ENCODE results near the gene POU2F1. TPM values are rescaled to one million over a fixed set of nuclear protein-coding genes. Genes with fewer than 3 reads are reported as not detected.

Gene POU2F1
- total and polyA plus RNA-seq, 8 donors = 1.4 to 7.3 (median 5.8) TPM

- H3K4me3 ChIP-seq = no peak overlapping the region
- WGBS, 2 donors = 75 to 77% methylated on average over 2 of the region's 2 CpGs
- no peak overlapping the region for H3K27ac ChIP-seq
- H3K27me3 ChIP-seq = no peaks in the 10 kb centered on the region
- ATAC-seq = peak in 2 of 4 donors; percentile 50 to 60
- no peak for DNase-seq
- intact Hi-C loops (cut with DNase I) = no loop called here
- FAIRE-seq = no peak
- no peaks in the 10 kb centered on the region for H3K9me3 ChIP-seq
- peaks cover 0 to 17% (median 3%) of the 10 kb centered on the region in 3 donors for H3K4me1 ChIP-seq
- H3K36me3 ChIP-seq = no peaks in the 10 kb centered on the region
- no peak for TF ChIP-seq CTCF (IDR thresholded peaks at IDR 0.05)
These were observed 9.2 kb downstream of the POU2F1 start for GRCh38 chr1:167229719-167230385.

GRCh38 chr1:167230437-167230836 lies 9.8 kb downstream of the POU2F1 start:
- FAIRE-seq (no peak), DNase-seq (no peak), ATAC-seq (no peak)
- Histone ChIP-seq H3K4me3 (no peak overlapping the region), H3K36me3 (no peaks in the 10 kb centered on the region), H3K9me3 (no peaks in the 10 kb centered on the region), H3K27me3 (no peaks in the 10 kb centered on the region), H3K4me1 (peaks cover 0 to 17% (median 3%) of the 10 kb centered on the region in 3 donors), H3K27ac (no peak overlapping the region)
- no peak for TF ChIP-seq CTCF (IDR thresholded peaks at IDR 0.05)
- intact Hi-C loops (cut with DNase I) = no loop called here

- no peak overlapping the region for H3K4me3 ChIP-seq
- intact Hi-C loops (cut with DNase I) = no loop called here
- H3K36me3 ChIP-seq = no peaks in the 10 kb centered on the region
- 86 to 91% methylated on average over 6 of the region's 6 CpGs for WGBS, 2 donors
- FAIRE-seq (no peak), DNase-seq (no peak), ATAC-seq (no peak)
- no peaks in the 10 kb centered on the region for H3K9me3 ChIP-seq
- no peak for TF ChIP-seq CTCF (IDR thresholded peaks at IDR 0.05)
- no peaks in the 10 kb centered on the region for H3K27me3 ChIP-seq
- no peak overlapping the region for H3K27ac ChIP-seq
- H3K4me1 ChIP-seq = peaks cover 0 to 14% (median 3%) of the 10 kb centered on the region in 3 donors
These were observed 11.3 kb downstream of the POU2F1 start for GRCh38 chr1:167231873-167232450.

GRCh38 chr1:167232801-167233200 lies 12.1 kb downstream of the POU2F1 start:
- no peak for FAIRE-seq
- H3K27me3 ChIP-seq = no peaks in the 10 kb centered on the region
- no peaks in the 10 kb centered on the region for H3K9me3 ChIP-seq
- peaks cover 0 to 7% (median 0%) of the 10 kb centered on the region in 3 donors for H3K4me1 ChIP-seq
- no peaks in the 10 kb centered on the region for H3K36me3 ChIP-seq
- WGBS, 2 donors = 97 to 100% methylated on average over 2 of the region's 2 CpGs
- ATAC-seq = no peak
- no peak for TF ChIP-seq CTCF (IDR thresholded peaks at IDR 0.05)
- no peak for DNase-seq
- no peak overlapping the region for H3K27ac ChIP-seq
- no peak overlapping the region for H3K4me3 ChIP-seq
- intact Hi-C loops (cut with DNase I) = no loop called here

- DNase-seq (no peak), FAIRE-seq (no peak), ATAC-seq (no peak)
- no peak for TF ChIP-seq CTCF (IDR thresholded peaks at IDR 0.05)
- Histone ChIP-seq H3K4me1 (peaks cover 0 to 5% (median 0%) of the 10 kb centered on the region in 3 donors), H3K4me3 (no peak overlapping the region), H3K36me3 (no peaks in the 10 kb centered on the region), H3K27ac (no peak overlapping the region), H3K9me3 (no peaks in the 10 kb centered on the region), H3K27me3 (no peaks in the 10 kb centered on the region)
- intact Hi-C loops (cut with DNase I) = no loop called here
- 85 to 94% methylated on average over 1 of the region's 1 CpG for WGBS, 2 donors
These were observed 12.7 kb downstream of the POU2F1 start for GRCh38 chr1:167233373-167233772.

Measured in pancreas (tissue), 10 donors.